Activated CD8-positive, alpha-beta memory T cell treated with anti-CD3 and anti-CD28 coated beads, Interleukin-2, amount 50 U/mL, for 24 hours (primary cell): ENCODE data around the gene MYOZ3.

Source experiments
- DNase-seq: peaks from one replicate; pipeline ENCODE4 v3.0.0-alpha.2; 2020; ENCODE audit errors: extremely low read depth

The MYOZ3 gene

GRCh38 chr5:150700594-150701377, 39.7 kb downstream of the MYOZ3 start, which contains the start of gene RBM22:
Gene RBM22, minus strand, starts transcription at chr5:150701062. Its CDS starts 77 bp downstream, at chr5:150700985.
- DNase-seq = peak; percentile 86

GRCh38 chr5:150703762-150704161, 42.7 kb downstream of the MYOZ3 start:
- no peak for DNase-seq

GRCh38 chr5:150706776-150707390, 45.8 kb downstream of the MYOZ3 start:
- DNase-seq = no peak

- DNase-seq = no peak
Observed at GRCh38 chr5:150710165-150710564, 49.1 kb downstream of the MYOZ3 start.

- no peak for DNase-seq
Observed at GRCh38 chr5:150723845-150724244, 62.8 kb downstream of the MYOZ3 start.
